Adrenal gland (tissue), 5 donors: Measurements from ENCODE around the gene HLA-DQA1.

Experiments used
- POLR2A ChIP-seq, 2 donors: fragments of 450-650 bp; IDR thresholded peaks; one replicate each; pipeline ENCODE4 v1.6.1; 2017; ENCODE audit warnings: antibody characterized with exemption in 2 of 2, mild to moderate bottlenecking in 2 of 2, moderate library complexity in 1 of 2
- TF ChIP-seq, protein P1 (sequence below), 6 experiments: fragments of 450-650 bp in 4 of 6; fragments of 200-600 bp in 2 of 6; sonication (generic) in 1 of 6; IDR thresholded peaks; 1 replicate in 5 of 6; 2 replicates in 1 of 6; pipeline versions ENCODE4 v1.5.1 to v1.8.0; 2016 to 2021; ENCODE audit warnings: antibody characterized with exemption in 6 of 6, mild to moderate bottlenecking in 2 of 6, moderate library complexity in 1 of 6
- donor health status: DM: no; HTN: no; CAD: no.

DNA sequence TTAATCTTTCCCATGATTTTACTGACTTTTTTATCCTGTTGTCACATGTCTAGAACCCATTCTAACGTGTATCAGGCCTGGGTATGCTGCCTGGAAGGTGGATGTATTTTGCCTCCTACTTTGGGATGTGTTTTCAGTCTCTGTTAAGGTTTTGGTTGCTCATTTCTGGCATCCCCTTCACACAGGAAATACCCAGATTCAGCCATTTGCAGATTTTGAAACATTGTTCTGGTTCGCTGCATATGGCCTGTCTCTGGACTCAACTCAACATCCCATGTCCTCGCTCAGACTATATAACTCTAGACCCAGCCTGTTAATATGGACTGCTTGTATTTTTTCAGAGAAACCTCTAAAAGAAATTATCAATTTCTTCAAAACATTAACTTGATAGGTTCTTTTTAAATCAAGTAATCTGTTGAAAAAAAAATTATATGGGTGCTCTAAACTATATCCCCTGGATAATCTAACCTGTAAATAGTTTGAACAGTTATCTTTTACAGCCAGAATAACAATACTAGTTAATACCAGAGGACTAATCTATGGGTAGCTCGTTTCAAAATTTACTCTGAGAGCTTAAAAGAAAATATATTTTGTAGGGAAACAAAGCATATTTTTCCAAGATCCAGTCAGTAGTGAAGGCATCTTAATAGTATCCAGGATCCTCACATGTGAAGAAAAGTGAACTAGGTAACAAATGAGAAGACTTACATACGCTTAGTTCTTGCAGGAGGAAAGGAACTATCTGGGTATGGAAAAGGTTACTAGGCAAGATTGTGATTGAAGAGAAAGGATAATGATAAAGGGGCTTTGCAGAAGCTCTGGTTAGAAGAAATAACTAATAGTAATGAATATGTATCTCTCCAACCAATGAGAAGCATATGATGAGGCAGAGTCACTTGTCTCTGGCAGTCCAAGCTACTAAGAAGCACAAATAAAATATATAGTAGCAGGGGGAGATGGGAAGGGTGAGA, 52.6 kb downstream of the HLA-DQA1 start:
- TF ChIP-seq, protein P1, sequence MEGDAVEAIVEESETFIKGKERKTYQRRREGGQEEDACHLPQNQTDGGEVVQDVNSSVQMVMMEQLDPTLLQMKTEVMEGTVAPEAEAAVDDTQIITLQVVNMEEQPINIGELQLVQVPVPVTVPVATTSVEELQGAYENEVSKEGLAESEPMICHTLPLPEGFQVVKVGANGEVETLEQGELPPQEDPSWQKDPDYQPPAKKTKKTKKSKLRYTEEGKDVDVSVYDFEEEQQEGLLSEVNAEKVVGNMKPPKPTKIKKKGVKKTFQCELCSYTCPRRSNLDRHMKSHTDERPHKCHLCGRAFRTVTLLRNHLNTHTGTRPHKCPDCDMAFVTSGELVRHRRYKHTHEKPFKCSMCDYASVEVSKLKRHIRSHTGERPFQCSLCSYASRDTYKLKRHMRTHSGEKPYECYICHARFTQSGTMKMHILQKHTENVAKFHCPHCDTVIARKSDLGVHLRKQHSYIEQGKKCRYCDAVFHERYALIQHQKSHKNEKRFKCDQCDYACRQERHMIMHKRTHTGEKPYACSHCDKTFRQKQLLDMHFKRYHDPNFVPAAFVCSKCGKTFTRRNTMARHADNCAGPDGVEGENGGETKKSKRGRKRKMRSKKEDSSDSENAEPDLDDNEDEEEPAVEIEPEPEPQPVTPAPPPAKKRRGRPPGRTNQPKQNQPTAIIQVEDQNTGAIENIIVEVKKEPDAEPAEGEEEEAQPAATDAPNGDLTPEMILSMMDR (IDR thresholded peaks at IDR 0.05) = no peak
- TF ChIP-seq POLR2A (IDR thresholded peaks at IDR 0.05) = no peak
